Neural crest cell (in vitro differentiated cells): ENCODE data around the gene ZBTB21. TPM values are rescaled to one million over a fixed set of nuclear protein-coding genes. Genes with fewer than 3 reads are reported as not detected.

Experiments
- DNase-seq: peaks from one replicate; pipeline ENCODE4 v3.0.0; 2021; ENCODE audit warnings: low read depth, mixed read lengths, low spot score
- H3K27ac Mint-ChIP-seq: one replicate; pipeline ENCODE4 v1.8.0; 2021; ENCODE audit warnings: mild to moderate bottlenecking, mixed read lengths; ENCODE audit not compliant: unreplicated experiment
- H3K27me3 Mint-ChIP-seq: 2 replicates; pipeline ENCODE4 v1.8.0; 2021; ENCODE audit warnings: low read depth, mild to moderate bottlenecking, mixed read lengths
- H3K36me3 Mint-ChIP-seq: 2 replicates; pipeline ENCODE4 v1.8.0; 2021; ENCODE audit warnings: low read depth, mild to moderate bottlenecking, mixed read lengths
- H3K4me1 Mint-ChIP-seq: 2 replicates; pipeline ENCODE4 v1.8.0; 2021; ENCODE audit warnings: mixed read lengths
- H3K4me3 Mint-ChIP-seq: one replicate; pipeline ENCODE4 v1.8.0; 2021; ENCODE audit warnings: mild to moderate bottlenecking, mixed read lengths
- H3K9me3 Mint-ChIP-seq: 2 replicates; pipeline ENCODE4 v1.8.0; 2021; ENCODE audit warnings: mixed read lengths
- CTCF ChIP-seq: fragments of 200-600 bp; sonication (generic); conservative IDR thresholded peaks from 2 replicates; pipeline ENCODE4 v1.5.0; 2021; ENCODE audit warnings: antibody characterized with exemption, mild to moderate bottlenecking
- total RNA-seq: library from RNA; stranded (reverse); gene quantifications from 2 replicates; pipeline ENCODE4 v1.2.1, GENCODE V29; 2021

The ZBTB21 gene
- total RNA-seq, 1 donor from 2014 or later, result 16.4 TPM

DNA sequence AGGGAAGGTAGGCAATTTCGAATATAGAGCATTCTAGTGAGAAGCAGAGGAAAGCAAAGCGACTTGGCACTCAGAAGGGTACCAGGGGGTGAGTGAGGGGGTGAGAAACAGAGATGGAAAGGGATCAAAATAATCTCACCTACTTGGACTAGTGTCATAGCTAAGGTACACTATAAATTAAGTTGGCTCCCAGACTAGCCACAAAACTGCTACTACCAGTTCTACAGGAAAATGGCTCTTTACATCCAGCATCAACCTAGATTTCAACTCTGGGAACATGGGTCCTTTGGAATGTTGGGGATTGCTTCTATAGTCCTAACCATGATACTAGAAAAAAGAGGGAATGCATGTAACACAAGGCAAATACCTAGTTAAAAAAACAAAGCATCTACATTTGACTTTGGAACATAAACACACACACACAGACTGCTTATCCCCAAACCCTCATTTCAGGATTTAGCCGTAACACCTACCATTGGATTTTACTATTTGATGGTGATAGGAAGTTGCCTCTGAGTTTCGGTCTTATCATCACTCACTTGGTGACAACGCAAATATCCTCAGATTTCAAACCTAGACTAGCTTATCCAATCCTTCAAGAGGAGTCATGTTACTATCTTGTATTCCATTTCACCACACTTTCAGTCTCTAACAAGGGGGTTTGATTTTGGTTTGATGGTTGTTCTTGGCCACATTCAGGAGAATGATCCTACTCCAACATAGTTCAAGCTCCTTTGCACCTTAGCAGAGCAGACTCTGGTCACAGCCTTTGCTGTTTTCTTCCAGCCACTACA, 5.6 kb downstream of the ZBTB21 start:
- Mint-ChIP-seq H3K27ac (no peak overlapping the region), H3K4me1 (peaks cover 4% of the 10 kb centered on the region), H3K36me3 (peaks cover 20% of the 10 kb centered on the region), H3K27me3 (no peaks in the 10 kb centered on the region), H3K9me3 (no peaks in the 10 kb centered on the region), H3K4me3 (peak overlapping the region; percentile 65)
- no peak for DNase-seq
- no peak for TF ChIP-seq CTCF

DNA sequence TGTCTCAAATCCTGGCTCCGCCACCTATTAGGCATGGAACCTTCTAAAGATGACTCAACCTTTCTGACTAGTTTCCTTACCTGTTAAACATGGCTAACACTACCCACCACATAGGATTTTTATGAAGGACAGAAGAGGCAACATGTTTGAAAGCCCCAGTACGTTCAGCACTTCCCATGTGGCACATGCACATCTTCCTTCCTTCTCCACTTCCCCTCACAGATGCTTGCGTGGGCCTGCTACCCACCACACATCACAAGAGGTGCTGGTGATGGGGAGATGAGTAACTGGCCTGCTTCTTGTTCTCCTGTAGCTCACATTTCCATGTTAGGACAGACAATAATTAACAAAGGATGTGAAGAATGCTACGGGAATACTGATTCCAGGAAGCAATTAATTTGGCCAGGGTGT, 7.1 kb downstream of the ZBTB21 start:
- H3K4me3 Mint-ChIP-seq, result no peak overlapping the region
- no peak for DNase-seq
- H3K27me3 Mint-ChIP-seq, result no peaks in the 10 kb centered on the region
- no peak overlapping the region for H3K27ac Mint-ChIP-seq
- peaks cover 31% of the 10 kb centered on the region for H3K36me3 Mint-ChIP-seq
- peaks cover 4% of the 10 kb centered on the region for H3K4me1 Mint-ChIP-seq
- no peaks in the 10 kb centered on the region for H3K9me3 Mint-ChIP-seq
- TF ChIP-seq CTCF, result no peak

- H3K4me1 Mint-ChIP-seq, result peaks cover 4% of the 10 kb centered on the region
- no peak overlapping the region for H3K27ac Mint-ChIP-seq
These were observed 7.7 kb downstream of the ZBTB21 start for GRCh38 chr21:42002421-42002958.

DNA sequence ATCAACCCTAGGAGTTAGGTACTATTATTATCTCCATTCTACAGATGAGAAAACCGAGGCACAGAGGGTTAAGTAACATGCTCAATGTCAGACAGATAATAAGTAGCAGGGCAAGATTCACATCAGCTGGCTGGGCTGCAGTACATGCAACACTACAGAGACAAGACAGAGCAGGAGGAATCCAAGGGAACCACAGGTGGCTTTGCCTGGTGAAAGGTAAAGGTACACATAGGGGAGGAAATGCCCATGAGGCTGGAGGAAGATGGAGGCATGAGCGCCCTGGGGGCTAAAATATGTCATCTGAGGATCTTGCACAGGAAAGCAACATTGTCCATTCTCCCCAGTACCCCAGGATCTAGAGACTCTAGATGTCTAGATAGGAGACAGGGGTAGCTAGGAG, 8.4 kb downstream of the ZBTB21 start:
- Mint-ChIP-seq H3K4me1 (peaks cover 4% of the 10 kb centered on the region), H3K9me3 (peaks cover under 1% of the 10 kb centered on the region), H3K27ac (no peak overlapping the region), H3K27me3 (no peaks in the 10 kb centered on the region), H3K36me3 (peaks cover 31% of the 10 kb centered on the region), H3K4me3 (no peak overlapping the region)
- no peak for DNase-seq
- no peak for TF ChIP-seq CTCF

More at GRCh38 chr21:42002421-42002958, 7.7 kb downstream of the ZBTB21 start:
- DNase-seq, result no peak
- Mint-ChIP-seq H3K4me3 (no peak overlapping the region), H3K9me3 (no peaks in the 10 kb centered on the region), H3K27me3 (no peaks in the 10 kb centered on the region), H3K36me3 (peaks cover 33% of the 10 kb centered on the region)
- no peak for TF ChIP-seq CTCF

DNA sequence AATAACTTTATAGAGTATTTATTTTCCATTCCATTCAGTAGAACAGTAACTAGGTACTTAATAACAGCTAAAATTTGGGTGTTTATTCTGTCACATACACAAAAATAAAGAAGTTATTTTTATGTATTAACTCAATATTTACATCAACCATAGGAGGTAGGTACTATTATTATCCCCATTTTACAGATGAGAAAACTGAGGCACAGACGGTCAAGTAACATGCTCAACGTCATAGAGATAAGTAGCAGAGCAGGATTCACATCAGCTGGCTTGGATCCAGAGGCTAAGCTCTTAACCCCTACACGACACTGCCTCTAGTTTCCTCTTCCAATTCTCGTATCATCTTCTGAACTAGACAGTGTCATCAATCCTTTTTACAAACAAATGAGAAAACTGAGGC, 9.3 kb downstream of the ZBTB21 start:
- H3K27me3 Mint-ChIP-seq, result no peaks in the 10 kb centered on the region
- peaks cover 39% of the 10 kb centered on the region for H3K36me3 Mint-ChIP-seq
- no peak overlapping the region for H3K4me3 Mint-ChIP-seq
- TF ChIP-seq CTCF, result no peak
- H3K4me1 Mint-ChIP-seq, result peaks cover 4% of the 10 kb centered on the region
- peaks cover 7% of the 10 kb centered on the region for H3K9me3 Mint-ChIP-seq
- DNase-seq, result no peak
- H3K27ac Mint-ChIP-seq, result no peak overlapping the region
